ENCODE measurements around the gene NOC4L. TPM values are rescaled to one million over a fixed set of nuclear protein-coding genes. Genes with fewer than 3 reads are reported as not detected.

The NOC4L gene
- polyA plus RNA-seq, 1 of the 3 experiments (the other 2 are of a cell fraction): 12.9 TPM

DNA sequence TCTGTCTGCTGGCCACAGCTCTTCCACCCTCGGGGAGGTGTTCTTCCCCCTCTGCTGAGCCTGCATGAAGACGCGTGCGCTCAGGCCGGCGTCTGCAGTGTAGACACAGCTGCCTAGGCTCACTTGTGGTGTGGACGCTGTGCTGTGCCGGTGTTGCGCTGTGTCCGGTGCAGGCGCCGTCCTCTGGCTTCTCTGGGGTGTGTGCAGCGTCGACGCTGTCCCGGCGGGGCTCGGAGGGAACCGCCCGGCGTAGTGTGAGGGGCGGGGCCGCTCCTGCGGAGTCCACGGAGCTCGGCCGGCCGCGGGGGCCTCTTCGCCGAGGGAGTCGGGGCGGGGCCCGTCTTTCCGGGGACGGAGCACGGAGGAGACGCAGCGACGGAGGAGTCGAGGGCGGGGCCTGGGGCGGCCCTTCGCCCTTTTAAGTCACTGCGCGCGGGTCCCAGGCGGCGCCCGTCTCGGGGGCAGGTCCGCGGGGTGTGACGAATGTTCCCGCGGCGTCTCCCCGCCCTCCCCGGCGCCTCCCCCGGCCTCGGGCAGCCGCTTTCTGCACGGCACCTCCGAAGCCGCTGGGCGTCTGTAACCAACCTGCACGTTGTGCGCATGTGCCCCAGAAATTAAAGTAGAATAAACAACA is 45.2 kb downstream of the NOC4L start:
- 8% methylated on average over 10 of the region's 69 CpGs for WGBS (ENCODE audit: low lambda C conversion rate)
- Histone ChIP-seq H3K9me3 (no peaks in the 10 kb centered on the region), H3K36me3 (replicated peaks in 1 of 2; ENCODE audit: control insufficient read depth in 1 of 2, insufficient read depth in 2 of 2, low read length in 1 of 2) (no peaks in the 10 kb centered on the region), H2AFZ (ENCODE audit: low read depth) (peak overlapping the region; percentile 30; the same call in 1 of the 2 replicates), H3F3A (replicated peaks; ENCODE audit: insufficient read depth) (no peaks in the 10 kb centered on the region), H4K20me1 (ENCODE audit: insufficient read depth) (no peaks in the 10 kb centered on the region), H3K27me3 (ENCODE audit: insufficient read depth) (peaks cover 100% of the 10 kb centered on the region), H3K9me2 (no peaks in the 10 kb centered on the region), H3K9ac (no peak overlapping the region), H3K4me2 (peak overlapping the region; percentile 68; the same call in 1 of the 2 replicates), H3K4me3 (ENCODE audit: low read depth in 2 of 2, low read length in 1 of 2) (peak overlapping the region in 1 of 2 experiments; percentile 21; a peak in 3 of 4 replicates), H3K27ac (ENCODE audit: low read depth in 2 of 2, low read length in 1 of 2) (no peak overlapping the region), H3K4me1 (ENCODE audit: control insufficient read depth in 1 of 2, insufficient read depth in 2 of 2, low read depth in 1 of 2, low read length in 1 of 2) (peaks cover 0 to 3% of the 10 kb centered on the region in 2 experiments; a peak in 1 of 4 replicates), H3K79me2 (ENCODE audit: insufficient read depth) (no peaks in the 10 kb centered on the region)
- ChIA-PET POLR2A (no interaction called here), CTCF (interaction anchor here (1.2 to 1.9 kb wide), 3 partner anchors 36 to 226 kb away, joined by 4 to 5 read pairs (median 4); no protein-coding TSS in a partner anchor)
- TF ChIP-seq, protein P1, sequence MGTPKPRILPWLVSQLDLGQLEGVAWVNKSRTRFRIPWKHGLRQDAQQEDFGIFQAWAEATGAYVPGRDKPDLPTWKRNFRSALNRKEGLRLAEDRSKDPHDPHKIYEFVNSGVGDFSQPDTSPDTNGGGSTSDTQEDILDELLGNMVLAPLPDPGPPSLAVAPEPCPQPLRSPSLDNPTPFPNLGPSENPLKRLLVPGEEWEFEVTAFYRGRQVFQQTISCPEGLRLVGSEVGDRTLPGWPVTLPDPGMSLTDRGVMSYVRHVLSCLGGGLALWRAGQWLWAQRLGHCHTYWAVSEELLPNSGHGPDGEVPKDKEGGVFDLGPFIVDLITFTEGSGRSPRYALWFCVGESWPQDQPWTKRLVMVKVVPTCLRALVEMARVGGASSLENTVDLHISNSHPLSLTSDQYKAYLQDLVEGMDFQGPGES (IDR thresholded peaks at IDR 0.05; ENCODE audit: low read depth, low read length): no peak
- TF ChIP-seq, protein P2, sequence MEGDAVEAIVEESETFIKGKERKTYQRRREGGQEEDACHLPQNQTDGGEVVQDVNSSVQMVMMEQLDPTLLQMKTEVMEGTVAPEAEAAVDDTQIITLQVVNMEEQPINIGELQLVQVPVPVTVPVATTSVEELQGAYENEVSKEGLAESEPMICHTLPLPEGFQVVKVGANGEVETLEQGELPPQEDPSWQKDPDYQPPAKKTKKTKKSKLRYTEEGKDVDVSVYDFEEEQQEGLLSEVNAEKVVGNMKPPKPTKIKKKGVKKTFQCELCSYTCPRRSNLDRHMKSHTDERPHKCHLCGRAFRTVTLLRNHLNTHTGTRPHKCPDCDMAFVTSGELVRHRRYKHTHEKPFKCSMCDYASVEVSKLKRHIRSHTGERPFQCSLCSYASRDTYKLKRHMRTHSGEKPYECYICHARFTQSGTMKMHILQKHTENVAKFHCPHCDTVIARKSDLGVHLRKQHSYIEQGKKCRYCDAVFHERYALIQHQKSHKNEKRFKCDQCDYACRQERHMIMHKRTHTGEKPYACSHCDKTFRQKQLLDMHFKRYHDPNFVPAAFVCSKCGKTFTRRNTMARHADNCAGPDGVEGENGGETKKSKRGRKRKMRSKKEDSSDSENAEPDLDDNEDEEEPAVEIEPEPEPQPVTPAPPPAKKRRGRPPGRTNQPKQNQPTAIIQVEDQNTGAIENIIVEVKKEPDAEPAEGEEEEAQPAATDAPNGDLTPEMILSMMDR (IDR thresholded peaks at IDR 0.05): no peak
- TF ChIP-seq MEF2A (IDR thresholded peaks at IDR 0.05; ENCODE audit: borderline replicate concordance, low read depth): no peak
- no peak for TF ChIP-seq SIN3A (IDR thresholded peaks at IDR 0.05; ENCODE audit: borderline replicate concordance, low read depth, low read length)
- TF ChIP-seq FOXJ3 (CRISPR knock-in tag; IDR thresholded peaks at IDR 0.05): no peak
- no peak for TF ChIP-seq RFX5 (IDR thresholded peaks at IDR 0.05; ENCODE audit: low read length)
- TF ChIP-seq TEAD4 (IDR thresholded peaks at IDR 0.05; ENCODE audit: borderline replicate concordance, insufficient read depth): no peak
- no peak for TF ChIP-seq GABPA (IDR thresholded peaks at IDR 0.05; ENCODE audit: low read depth)
- TF ChIP-seq TCF12 (IDR thresholded peaks at IDR 0.05): no peak
- TF ChIP-seq YY1 (IDR thresholded peaks at IDR 0.05; ENCODE audit: low read depth): no peak
- TF ChIP-seq, protein P3, sequence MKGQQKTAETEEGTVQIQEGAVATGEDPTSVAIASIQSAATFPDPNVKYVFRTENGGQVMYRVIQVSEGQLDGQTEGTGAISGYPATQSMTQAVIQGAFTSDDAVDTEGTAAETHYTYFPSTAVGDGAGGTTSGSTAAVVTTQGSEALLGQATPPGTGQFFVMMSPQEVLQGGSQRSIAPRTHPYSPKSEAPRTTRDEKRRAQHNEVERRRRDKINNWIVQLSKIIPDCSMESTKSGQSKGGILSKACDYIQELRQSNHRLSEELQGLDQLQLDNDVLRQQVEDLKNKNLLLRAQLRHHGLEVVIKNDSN (IDR thresholded peaks at IDR 0.05; ENCODE audit: borderline replicate concordance, low read depth): no peak
- TF ChIP-seq, protein P4, sequence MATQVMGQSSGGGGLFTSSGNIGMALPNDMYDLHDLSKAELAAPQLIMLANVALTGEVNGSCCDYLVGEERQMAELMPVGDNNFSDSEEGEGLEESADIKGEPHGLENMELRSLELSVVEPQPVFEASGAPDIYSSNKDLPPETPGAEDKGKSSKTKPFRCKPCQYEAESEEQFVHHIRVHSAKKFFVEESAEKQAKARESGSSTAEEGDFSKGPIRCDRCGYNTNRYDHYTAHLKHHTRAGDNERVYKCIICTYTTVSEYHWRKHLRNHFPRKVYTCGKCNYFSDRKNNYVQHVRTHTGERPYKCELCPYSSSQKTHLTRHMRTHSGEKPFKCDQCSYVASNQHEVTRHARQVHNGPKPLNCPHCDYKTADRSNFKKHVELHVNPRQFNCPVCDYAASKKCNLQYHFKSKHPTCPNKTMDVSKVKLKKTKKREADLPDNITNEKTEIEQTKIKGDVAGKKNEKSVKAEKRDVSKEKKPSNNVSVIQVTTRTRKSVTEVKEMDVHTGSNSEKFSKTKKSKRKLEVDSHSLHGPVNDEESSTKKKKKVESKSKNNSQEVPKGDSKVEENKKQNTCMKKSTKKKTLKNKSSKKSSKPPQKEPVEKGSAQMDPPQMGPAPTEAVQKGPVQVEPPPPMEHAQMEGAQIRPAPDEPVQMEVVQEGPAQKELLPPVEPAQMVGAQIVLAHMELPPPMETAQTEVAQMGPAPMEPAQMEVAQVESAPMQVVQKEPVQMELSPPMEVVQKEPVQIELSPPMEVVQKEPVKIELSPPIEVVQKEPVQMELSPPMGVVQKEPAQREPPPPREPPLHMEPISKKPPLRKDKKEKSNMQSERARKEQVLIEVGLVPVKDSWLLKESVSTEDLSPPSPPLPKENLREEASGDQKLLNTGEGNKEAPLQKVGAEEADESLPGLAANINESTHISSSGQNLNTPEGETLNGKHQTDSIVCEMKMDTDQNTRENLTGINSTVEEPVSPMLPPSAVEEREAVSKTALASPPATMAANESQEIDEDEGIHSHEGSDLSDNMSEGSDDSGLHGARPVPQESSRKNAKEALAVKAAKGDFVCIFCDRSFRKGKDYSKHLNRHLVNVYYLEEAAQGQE (IDR thresholded peaks at IDR 0.05; ENCODE audit: low read depth, low read length): no peak
- TF ChIP-seq, protein P5, sequence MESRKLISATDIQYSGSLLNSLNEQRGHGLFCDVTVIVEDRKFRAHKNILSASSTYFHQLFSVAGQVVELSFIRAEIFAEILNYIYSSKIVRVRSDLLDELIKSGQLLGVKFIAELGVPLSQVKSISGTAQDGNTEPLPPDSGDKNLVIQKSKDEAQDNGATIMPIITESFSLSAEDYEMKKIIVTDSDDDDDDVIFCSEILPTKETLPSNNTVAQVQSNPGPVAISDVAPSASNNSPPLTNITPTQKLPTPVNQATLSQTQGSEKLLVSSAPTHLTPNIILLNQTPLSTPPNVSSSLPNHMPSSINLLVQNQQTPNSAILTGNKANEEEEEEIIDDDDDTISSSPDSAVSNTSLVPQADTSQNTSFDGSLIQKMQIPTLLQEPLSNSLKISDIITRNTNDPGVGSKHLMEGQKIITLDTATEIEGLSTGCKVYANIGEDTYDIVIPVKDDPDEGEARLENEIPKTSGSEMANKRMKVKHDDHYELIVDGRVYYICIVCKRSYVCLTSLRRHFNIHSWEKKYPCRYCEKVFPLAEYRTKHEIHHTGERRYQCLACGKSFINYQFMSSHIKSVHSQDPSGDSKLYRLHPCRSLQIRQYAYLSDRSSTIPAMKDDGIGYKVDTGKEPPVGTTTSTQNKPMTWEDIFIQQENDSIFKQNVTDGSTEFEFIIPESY (IDR thresholded peaks at IDR 0.05; ENCODE audit: borderline replicate concordance, low read depth): no peak
- no peak for TF ChIP-seq EP300 (IDR thresholded peaks at IDR 0.05; ENCODE audit: borderline replicate concordance in 1 of 2, low read depth in 1 of 2, low read length in 1 of 2)
- DNase-seq: peak; percentile 64

Measured in SK-N-SH (cell line).